Measurements from ENCODE around the gene TMEM203.

DNA sequence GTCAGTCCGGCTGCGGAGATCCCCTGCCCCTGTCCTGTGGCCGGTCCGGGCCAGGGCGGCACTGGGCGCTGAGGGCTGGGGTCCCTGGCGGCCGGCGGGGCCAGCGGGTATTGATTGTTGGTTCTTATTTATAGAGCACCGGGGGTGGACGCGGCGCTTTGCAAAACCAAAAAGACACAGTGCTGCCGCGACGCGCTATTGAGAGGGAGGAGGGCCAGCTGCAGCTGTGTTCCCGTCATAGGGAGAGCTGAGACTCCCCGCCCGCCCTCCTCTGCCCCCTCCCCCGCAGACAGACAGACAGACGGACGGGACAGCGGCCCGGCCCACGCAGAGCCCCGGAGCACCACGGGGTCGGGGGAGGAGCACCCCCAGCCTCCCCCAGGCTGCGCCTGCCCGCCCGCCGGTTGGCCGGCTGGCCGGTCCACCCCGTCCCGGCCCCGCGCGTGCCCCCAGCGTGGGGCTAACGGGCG lies 38.1 kb downstream of the TMEM203 start:
- TF ChIP-seq CTCF (conservative IDR thresholded peaks at IDR 0.05; ENCODE audit: low read depth, low read length): no peak
- TF ChIP-seq EZH2 (IDR thresholded peaks at IDR 0.05; ENCODE audit: low read length, unreplicated experiment): no peak
- TF ChIP-seq EZH2phosphoT487 (IDR thresholded peaks at IDR 0.05; ENCODE audit: borderline replicate concordance, low read length): no peak

Measured in PC-3 (cell line).